GM12891 (cell line): Measurements from ENCODE around the gene IRF1.

Experiments
- POLR2A ChIP-seq: IDR thresholded peaks from 2 replicates; pipeline ENCODE4 v1.6.1; 2011; ENCODE audit warnings: low read depth, low read length, control low read depth
- POLR2AphosphoS5 ChIP-seq: IDR thresholded peaks from 2 replicates; pipeline ENCODE4 v1.6.1; 2011; ENCODE audit warnings: low read depth, low read length, control low read depth
- TAF1 ChIP-seq: IDR thresholded peaks from 2 replicates; pipeline ENCODE4 v1.6.1; 2011; ENCODE audit warnings: low read depth, low read length, control low read depth

GRCh38 chr5:132483101-132483500 lies 7.5 kb downstream of the IRF1 start:
- TF ChIP-seq TAF1 (no peak), POLR2A (no peak; the same call in 1 of the 2 replicates), POLR2AphosphoS5 (no peak)
